Measurements from ENCODE around the gene PGM5.
"Not testable (repeated sequence)": the region's sequence is repeated elsewhere in the genome, so short reads cannot be mapped to it uniquely, and the experiment has no call there.

The PGM5 gene

GRCh38 chr9:68404421-68405185, 48.2 kb downstream of the PGM5 start:
- H3K27ac ChIP-seq; DNase-seq (ENCODE audit: low spot score); POLR2A ChIA-PET (ENCODE audit: low non-redundant PET): not testable (repeated sequence)
- CTCF ChIA-PET, result interaction anchor here (0.7 kb wide), 1 partner anchor 322 kb away, joined by 3 read pairs; no protein-coding TSS in a partner anchor

GRCh38 chr9:68411865-68412264, 55.5 kb downstream of the PGM5 start:
- POLR2A ChIA-PET (ENCODE audit: low non-redundant PET); H3K27ac ChIP-seq; CTCF ChIA-PET; DNase-seq (ENCODE audit: low spot score): not testable (repeated sequence)

GRCh38 chr9:68412754-68413153, 56.3 kb downstream of the PGM5 start:
- CTCF ChIA-PET; DNase-seq (ENCODE audit: low spot score); POLR2A ChIA-PET (ENCODE audit: low non-redundant PET): not testable (repeated sequence)

GRCh38 chr9:68415065-68415464, 58.7 kb downstream of the PGM5 start:
- DNase-seq (ENCODE audit: low spot score); H3K27ac ChIP-seq; CTCF ChIA-PET; POLR2A ChIA-PET (ENCODE audit: low non-redundant PET): not testable (repeated sequence)

More at GRCh38 chr9:68412754-68413153, 56.3 kb downstream of the PGM5 start:
- H3K27ac ChIP-seq, result not testable (repeated sequence)

DNA sequence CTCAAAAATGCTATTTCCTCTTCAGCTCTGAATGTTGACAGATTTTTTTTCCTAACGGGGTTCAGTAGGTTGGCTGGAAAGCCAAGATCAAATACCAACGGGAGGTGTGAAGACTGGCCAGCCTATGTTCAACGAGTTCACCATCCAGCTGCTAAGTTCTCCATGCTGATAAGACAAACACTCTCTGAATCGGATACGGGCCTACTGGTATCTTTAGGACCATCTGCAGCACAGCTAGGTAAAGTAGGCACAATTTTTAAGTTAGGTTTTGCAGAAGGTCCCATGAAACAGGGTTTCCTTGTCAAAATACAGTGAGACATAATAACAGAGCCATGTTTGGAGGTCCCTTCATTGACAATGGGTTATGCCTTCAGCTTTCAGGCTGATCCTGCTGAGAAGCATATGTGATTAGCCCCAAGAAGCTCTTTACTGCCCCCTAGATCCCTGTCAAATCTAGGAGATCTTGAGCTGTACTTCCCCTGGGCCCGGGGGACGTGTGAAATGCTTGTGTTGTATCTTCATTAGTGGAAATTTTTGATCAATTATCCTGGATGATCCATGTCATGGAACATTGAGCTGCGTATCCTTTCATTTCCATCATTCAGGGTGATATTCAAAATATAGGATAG, 60.6 kb downstream of the PGM5 start:
- no peak overlapping the region for H3K27ac ChIP-seq
- no peak for DNase-seq (ENCODE audit: low spot score)
- ChIA-PET POLR2A (ENCODE audit: low non-redundant PET) (no interaction called here), CTCF (interaction anchor here (0.5 to 1.2 kb wide), 4 partner anchors 40 to 153 kb away, joined by 3 to 4 read pairs (median 4); no protein-coding TSS in a partner anchor)
- TF ChIP-seq, protein P1, sequence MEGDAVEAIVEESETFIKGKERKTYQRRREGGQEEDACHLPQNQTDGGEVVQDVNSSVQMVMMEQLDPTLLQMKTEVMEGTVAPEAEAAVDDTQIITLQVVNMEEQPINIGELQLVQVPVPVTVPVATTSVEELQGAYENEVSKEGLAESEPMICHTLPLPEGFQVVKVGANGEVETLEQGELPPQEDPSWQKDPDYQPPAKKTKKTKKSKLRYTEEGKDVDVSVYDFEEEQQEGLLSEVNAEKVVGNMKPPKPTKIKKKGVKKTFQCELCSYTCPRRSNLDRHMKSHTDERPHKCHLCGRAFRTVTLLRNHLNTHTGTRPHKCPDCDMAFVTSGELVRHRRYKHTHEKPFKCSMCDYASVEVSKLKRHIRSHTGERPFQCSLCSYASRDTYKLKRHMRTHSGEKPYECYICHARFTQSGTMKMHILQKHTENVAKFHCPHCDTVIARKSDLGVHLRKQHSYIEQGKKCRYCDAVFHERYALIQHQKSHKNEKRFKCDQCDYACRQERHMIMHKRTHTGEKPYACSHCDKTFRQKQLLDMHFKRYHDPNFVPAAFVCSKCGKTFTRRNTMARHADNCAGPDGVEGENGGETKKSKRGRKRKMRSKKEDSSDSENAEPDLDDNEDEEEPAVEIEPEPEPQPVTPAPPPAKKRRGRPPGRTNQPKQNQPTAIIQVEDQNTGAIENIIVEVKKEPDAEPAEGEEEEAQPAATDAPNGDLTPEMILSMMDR (conservative IDR thresholded peaks at IDR 0.05; ENCODE audit: low read depth), result no peak

- TF ChIP-seq, protein P1 (conservative IDR thresholded peaks at IDR 0.05; ENCODE audit: low read depth), result no peak
- CTCF ChIA-PET, result interaction anchor here (0.6 to 1.2 kb wide), 3 partner anchors 56 to 152 kb away, joined by 3 to 4 read pairs (median 4); no protein-coding TSS in a partner anchor
These were observed 61.4 kb downstream of the PGM5 start for GRCh38 chr9:68417762-68418161.

GRCh38 chr9:68418259-68418845, 61.9 kb downstream of the PGM5 start:
- no peak for DNase-seq (ENCODE audit: low spot score)
- H3K27ac ChIP-seq, result no peak overlapping the region
- CTCF ChIA-PET, result interaction anchor here (0.6 to 1.2 kb wide), 2 partner anchors 55 to 1494 kb away, joined by 4 to 7 read pairs; no protein-coding TSS in a partner anchor
- POLR2A ChIA-PET (ENCODE audit: low non-redundant PET), result no interaction called here
- TF ChIP-seq, protein P1 (conservative IDR thresholded peaks at IDR 0.05; ENCODE audit: low read depth), result no peak

More at GRCh38 chr9:68417762-68418161, 61.4 kb downstream of the PGM5 start:
- no peak overlapping the region for H3K27ac ChIP-seq
- DNase-seq (ENCODE audit: low spot score), result no peak
- POLR2A ChIA-PET (ENCODE audit: low non-redundant PET), result no interaction called here

DNA sequence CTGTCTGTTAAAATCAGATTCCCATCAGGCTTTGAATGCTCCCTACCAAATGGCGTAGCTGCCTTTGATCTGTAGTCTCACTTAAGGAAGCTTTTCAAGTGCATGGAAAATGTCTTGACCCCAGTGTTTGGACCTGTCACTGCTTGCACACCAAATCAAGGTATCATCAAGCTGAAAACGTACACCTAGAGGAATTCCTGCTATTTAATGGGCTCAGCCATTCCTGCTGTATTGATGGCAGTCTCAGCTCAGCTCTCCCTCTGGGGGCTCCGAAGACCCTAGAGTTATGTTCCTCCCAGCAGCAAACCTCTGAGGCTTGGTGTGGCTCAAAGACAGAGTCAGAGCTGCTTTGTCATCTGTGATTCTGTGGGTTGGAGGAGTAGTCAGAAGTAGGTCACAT, 63.5 kb downstream of the PGM5 start:
- TF ChIP-seq, protein P1 (conservative IDR thresholded peaks at IDR 0.05; ENCODE audit: low read depth), result no peak
- POLR2A ChIA-PET (ENCODE audit: low non-redundant PET), result no interaction called here
- no peak for DNase-seq (ENCODE audit: low spot score)
- no peak overlapping the region for H3K27ac ChIP-seq
- CTCF ChIA-PET, result interaction anchor here (0.6 to 0.7 kb wide), 2 partner anchors 9 to 36 kb away, joined by 3 to 4 read pairs; no protein-coding TSS in a partner anchor
